GM18520 (cell line): ENCODE data around the gene MESP1.
"Not testable (repeated sequence)": the region's sequence is repeated elsewhere in the genome, so short reads cannot be mapped to it uniquely, and the experiment has no call there.

Experiments used
- ATAC-seq: cut with Tn5 transposase; IDR thresholded peaks from one replicate; pipeline ENCODE4 v1.9.1; 2021; ENCODE audit not compliant: unreplicated experiment

The MESP1 gene

GRCh38 chr15:89750560-89751542, at the start of gene MESP1:
Gene MESP1, minus strand, starts transcription at chr15:89751249. Its CDS starts 18 bp downstream, at chr15:89751231.
- ATAC-seq = peak; percentile 87

- ATAC-seq = no peak
Measured at GRCh38 chr15:89799918-89800498, 49.0 kb upstream of the MESP1 start.

GRCh38 chr15:89799011-89799911, 48.2 kb upstream of the MESP1 start:
- no peak for ATAC-seq

- ATAC-seq = no peak
Measured at GRCh38 chr15:89797678-89798201, 46.7 kb upstream of the MESP1 start.

GRCh38 chr15:89795996-89796395, 44.9 kb upstream of the MESP1 start:
- ATAC-seq = no peak

GRCh38 chr15:89794627-89795241, 43.7 kb upstream of the MESP1 start:
- no peak for ATAC-seq

- no peak for ATAC-seq
Measured at GRCh38 chr15:89792106-89792805, 41.2 kb upstream of the MESP1 start.

- ATAC-seq = no peak
Measured at GRCh38 chr15:89790661-89791060, 39.6 kb upstream of the MESP1 start.

GRCh38 chr15:89790206-89790605, 39.2 kb upstream of the MESP1 start:
- no peak for ATAC-seq

GRCh38 chr15:89788585-89788984, 37.5 kb upstream of the MESP1 start:
- not testable (repeated sequence) for ATAC-seq

GRCh38 chr15:89787944-89788343, 36.9 kb upstream of the MESP1 start:
- ATAC-seq = no peak

- ATAC-seq = no peak
Measured at GRCh38 chr15:89785774-89786140, 34.7 kb upstream of the MESP1 start.

GRCh38 chr15:89785064-89785773, 34.2 kb upstream of the MESP1 start:
- no peak for ATAC-seq

GRCh38 chr15:89784686-89784960, 33.6 kb upstream of the MESP1 start:
- ATAC-seq = no peak

GRCh38 chr15:89783861-89784685, 33.0 kb upstream of the MESP1 start:
- ATAC-seq = no peak

GRCh38 chr15:89783111-89783860, 32.2 kb upstream of the MESP1 start:
- no peak for ATAC-seq

GRCh38 chr15:89782619-89782950, 31.5 kb upstream of the MESP1 start:
- ATAC-seq = not testable (repeated sequence)
